ENCODE results near the gene NDUFA5.

The NDUFA5 gene

DNA sequence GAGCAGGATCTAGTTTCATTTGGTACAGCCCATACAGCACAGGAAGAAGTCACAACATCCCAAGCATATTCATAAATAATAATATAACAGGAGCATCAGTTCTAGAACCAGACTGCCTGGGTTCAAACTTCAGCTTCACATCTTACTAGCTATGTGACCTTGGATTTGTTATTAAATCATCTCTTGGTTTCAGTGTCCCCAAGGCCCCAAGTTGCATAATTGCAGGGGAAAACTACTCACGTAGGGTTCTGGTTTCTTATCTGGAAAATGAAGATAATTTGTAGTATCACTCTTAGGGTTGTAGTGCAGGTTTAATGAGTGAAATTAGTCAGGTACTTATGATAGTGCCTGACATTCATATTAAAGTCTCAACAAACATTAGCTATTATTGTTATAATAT is 17.7 kb downstream of the NDUFA5 start:
- H3K27ac ChIP-seq (ENCODE audit: extremely low read depth, low read depth, low read length): no peak overlapping the region
- TF ChIP-seq ZNF548 (tag by site-specific recombination; IDR thresholded peaks at IDR 0.05) (no peak), ZNF121 (tag by site-specific recombination; IDR thresholded peaks at IDR 0.05) (no peak), GLI2 (tag by site-specific recombination; IDR thresholded peaks at IDR 0.05; ENCODE audit: borderline replicate concordance, low read depth) (no peak), ZNF114 (tag by site-specific recombination; IDR thresholded peaks at IDR 0.05) (no peak), ZNF16 (tag by site-specific recombination; IDR thresholded peaks at IDR 0.05; ENCODE audit: low read depth) (no peak), ZNF558 (tag by site-specific recombination; IDR thresholded peaks at IDR 0.05) (no peak), ZSCAN16 (tag by site-specific recombination; IDR thresholded peaks at IDR 0.05) (no peak), ZNF654 (tag by site-specific recombination; IDR thresholded peaks at IDR 0.05; ENCODE audit: low read depth) (no peak), ZNF335 (tag by site-specific recombination; conservative IDR thresholded peaks at IDR 0.05) (no peak), ZNF138 (tag by site-specific recombination; IDR thresholded peaks at IDR 0.05; ENCODE audit: borderline replicate concordance) (no peak), KLF10 (tag by site-specific recombination; IDR thresholded peaks at IDR 0.05) (no peak), ZNF37A (tag by site-specific recombination; IDR thresholded peaks at IDR 0.05) (no peak)
- TF ChIP-seq, protein P1, sequence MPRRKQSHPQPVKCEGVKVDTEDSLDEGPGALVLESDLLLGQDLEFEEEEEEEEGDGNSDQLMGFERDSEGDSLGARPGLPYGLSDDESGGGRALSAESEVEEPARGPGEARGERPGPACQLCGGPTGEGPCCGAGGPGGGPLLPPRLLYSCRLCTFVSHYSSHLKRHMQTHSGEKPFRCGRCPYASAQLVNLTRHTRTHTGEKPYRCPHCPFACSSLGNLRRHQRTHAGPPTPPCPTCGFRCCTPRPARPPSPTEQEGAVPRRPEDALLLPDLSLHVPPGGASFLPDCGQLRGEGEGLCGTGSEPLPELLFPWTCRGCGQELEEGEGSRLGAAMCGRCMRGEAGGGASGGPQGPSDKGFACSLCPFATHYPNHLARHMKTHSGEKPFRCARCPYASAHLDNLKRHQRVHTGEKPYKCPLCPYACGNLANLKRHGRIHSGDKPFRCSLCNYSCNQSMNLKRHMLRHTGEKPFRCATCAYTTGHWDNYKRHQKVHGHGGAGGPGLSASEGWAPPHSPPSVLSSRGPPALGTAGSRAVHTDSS (tag by site-specific recombination; IDR thresholded peaks at IDR 0.05): no peak
- CTCF ChIA-PET: interaction anchor here (0.7 to 2.9 kb wide), 3 partner anchors 45 to 473 kb away, joined by 3 to 15 read pairs (median 3); no protein-coding TSS in a partner anchor

DNA sequence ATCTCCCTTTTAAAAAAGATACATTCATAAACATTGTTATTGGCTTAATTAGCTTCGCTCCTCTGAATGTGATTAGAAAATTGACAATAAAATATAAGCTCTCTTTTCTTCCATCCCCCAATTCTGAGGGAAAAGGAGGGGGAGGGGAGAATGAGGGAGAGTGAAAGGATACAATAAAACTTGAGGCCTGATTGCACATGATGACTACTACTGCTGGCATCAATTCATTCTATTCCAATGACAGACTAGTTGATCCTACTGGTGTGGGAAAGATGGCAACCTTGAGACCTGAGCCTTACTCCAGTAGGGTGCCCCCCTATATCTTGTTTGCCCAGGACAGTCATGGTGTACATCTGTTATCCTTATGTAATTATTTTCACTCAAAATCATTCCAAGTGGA is 18.7 kb downstream of the NDUFA5 start:
- ChIA-PET POLR2A (interaction anchor here (1.0 kb wide), 1 partner anchor 19 kb away, joined by 4 read pairs; the partner anchor contains the start of gene NDUFA5), CTCF (interaction anchor here (0.6 to 2.9 kb wide), 5 partner anchors 44 to 899 kb away, joined by 3 to 15 read pairs (median 3); no protein-coding TSS in a partner anchor)
- H3K27ac ChIP-seq (ENCODE audit: extremely low read depth, low read depth, low read length): no peak overlapping the region
- no peaks in the 10 kb centered on the region for H3K4me1 ChIP-seq (ENCODE audit: control insufficient read depth, insufficient read depth, low read length)
- TF ChIP-seq ZNF521 (tag by site-specific recombination; IDR thresholded peaks at IDR 0.05) (no peak), ZNF155 (tag by site-specific recombination; IDR thresholded peaks at IDR 0.05) (no peak), ZNF366 (tag by site-specific recombination; conservative IDR thresholded peaks at IDR 0.05) (no peak)
- H3K36me3 ChIP-seq (ENCODE audit: control insufficient read depth in 2 of 2, insufficient read depth in 1 of 2, low read length in 2 of 2): peaks cover 0 to 3% of the 10 kb centered on the region in 2 experiments; a peak in 1 of 3 replicates
- no peaks in the 10 kb centered on the region for H3K9me3 ChIP-seq (ENCODE audit: control insufficient read depth, insufficient read depth, low read depth, low read length)
- no peak overlapping the region for H3K4me3 ChIP-seq (ENCODE audit: low read depth, low read length)

More for the DNA sequence above, 17.7 kb downstream of the NDUFA5 start:
- no peak overlapping the region for H3K4me3 ChIP-seq (ENCODE audit: low read depth, low read length)
- peaks cover 0 to 3% of the 10 kb centered on the region in 2 experiments; a peak in 1 of 3 replicates for H3K36me3 ChIP-seq (ENCODE audit: control insufficient read depth in 2 of 2, insufficient read depth in 1 of 2, low read length in 2 of 2)
- POLR2A ChIA-PET: no interaction called here
- no peaks in the 10 kb centered on the region for H3K9me3 ChIP-seq (ENCODE audit: control insufficient read depth, insufficient read depth, low read depth, low read length)
- no peaks in the 10 kb centered on the region for H3K4me1 ChIP-seq (ENCODE audit: control insufficient read depth, insufficient read depth, low read length)

DNA sequence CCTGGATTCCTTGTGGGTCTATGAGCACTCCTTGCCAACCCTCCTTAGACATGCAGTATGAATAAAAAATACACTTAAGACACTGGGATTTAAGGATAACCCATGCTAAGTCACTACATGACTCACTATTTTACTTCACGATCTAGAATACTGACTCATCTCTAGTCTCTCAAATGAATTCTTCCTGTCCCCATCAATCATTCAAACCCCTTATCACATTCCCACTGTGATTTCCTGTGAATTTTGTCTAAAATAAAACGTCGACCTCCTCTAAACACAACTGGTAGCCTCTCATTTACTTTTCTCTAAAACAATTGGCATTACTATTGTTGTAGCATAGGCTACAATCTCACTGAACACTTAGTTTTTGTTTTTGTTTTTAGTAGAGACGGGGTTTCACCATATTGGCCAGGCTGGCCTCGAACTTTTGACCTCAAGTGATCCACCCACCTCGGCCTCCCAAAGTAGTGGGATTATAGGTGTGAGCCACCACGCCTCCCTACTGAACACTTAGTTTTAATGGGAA is 19.4 kb downstream of the NDUFA5 start:
- CTCF ChIA-PET: interaction anchor here (0.6 to 2.9 kb wide), 4 partner anchors 44 to 898 kb away, joined by 3 to 15 read pairs (median 5); no protein-coding TSS in a partner anchor
- Histone ChIP-seq H3K4me3 (ENCODE audit: low read depth, low read length) (no peak overlapping the region), H3K9me3 (ENCODE audit: control insufficient read depth, insufficient read depth, low read depth, low read length) (no peaks in the 10 kb centered on the region), H3K4me1 (ENCODE audit: control insufficient read depth, insufficient read depth, low read length) (no peaks in the 10 kb centered on the region), H3K36me3 (ENCODE audit: control insufficient read depth in 2 of 2, insufficient read depth in 1 of 2, low read length in 2 of 2) (peaks cover 0 to 2% of the 10 kb centered on the region in 2 experiments; a peak in 1 of 3 replicates), H3K27ac (ENCODE audit: extremely low read depth, low read depth, low read length) (no peak overlapping the region)
- POLR2A ChIA-PET: interaction anchor here (1.0 kb wide), 1 partner anchor 20 kb away, joined by 4 read pairs; the partner anchor contains the start of gene NDUFA5
- peak; percentile 61; the same call in 1 of the 2 replicates for TF ChIP-seq SP7 (tag by site-specific recombination; IDR thresholded peaks at IDR 0.05)
- peak; percentile 20; the same call in 1 of the 2 replicates for TF ChIP-seq ZNF639 (tag by site-specific recombination; IDR thresholded peaks at IDR 0.05)
- 0 out of 2 replicates have a peak, but pooled peaks have one; percentile 27 for TF ChIP-seq TSHZ1 (tag by site-specific recombination; IDR thresholded peaks at IDR 0.05; ENCODE audit: borderline replicate concordance)
- no peak for TF ChIP-seq ZNF280D (tag by site-specific recombination; IDR thresholded peaks at IDR 0.05)
- TF ChIP-seq MYNN (tag by site-specific recombination; IDR thresholded peaks at IDR 0.05; ENCODE audit: borderline replicate concordance): no peak
- TF ChIP-seq ZNF629 (tag by site-specific recombination; IDR thresholded peaks at IDR 0.05): 0 out of 2 replicates have a peak, but pooled peaks have one; percentile 15

All from HEK293 (cell line).